NCI-H2107 (cell line): Measurements from ENCODE around the gene ASCL5.

Experiments
- DNase-seq: peaks from one replicate; lab custom pipeline; 2025; lab: John Stamatoyannopoulos, UW

ASCL5 gene

GRCh38 chr1:201136355-201137023 lies 9.5 kb upstream of the ASCL5 start:
- no peak for DNase-seq

DNA sequence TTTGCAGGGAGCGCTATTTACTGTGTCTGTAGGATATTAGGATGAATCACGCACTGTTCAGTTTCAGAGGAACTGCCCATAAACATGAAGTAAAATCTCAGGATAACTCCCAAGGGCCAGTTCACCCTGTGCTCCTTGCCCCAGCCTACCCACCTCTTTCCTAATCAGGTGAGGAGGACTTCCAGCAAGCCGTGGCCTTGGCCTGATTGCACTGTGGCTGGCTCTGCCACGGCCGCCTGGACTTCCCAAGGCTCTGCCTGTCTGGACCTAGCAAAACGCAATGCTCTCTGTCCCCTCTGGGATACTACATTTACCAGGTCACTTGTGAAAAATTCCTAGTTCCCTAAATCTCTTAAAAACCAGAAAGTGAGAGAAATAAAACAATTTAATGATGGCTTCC lies 7.4 kb upstream of the ASCL5 start:
- no peak for DNase-seq

DNA sequence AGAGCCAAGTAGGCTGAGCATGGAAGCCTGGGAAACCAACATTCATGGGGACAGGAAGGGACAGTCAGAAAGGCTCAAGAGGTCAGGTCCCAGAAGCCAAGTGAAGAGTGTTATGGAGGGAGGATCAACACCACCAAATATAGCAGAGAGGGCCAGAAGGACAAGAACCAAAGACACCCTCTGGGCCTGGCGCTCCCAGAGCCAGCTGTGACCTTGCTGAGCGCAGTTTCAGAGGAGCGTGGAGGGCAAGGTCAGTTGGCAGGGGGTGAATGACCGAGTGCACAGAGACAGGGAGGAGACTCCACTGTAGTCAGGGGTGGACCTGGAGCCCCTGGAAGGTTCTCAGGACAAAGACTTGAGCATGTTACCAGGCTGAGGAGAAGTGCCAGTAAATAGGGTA lies 4.4 kb upstream of the ASCL5 start:
- DNase-seq, result no peak

DNA sequence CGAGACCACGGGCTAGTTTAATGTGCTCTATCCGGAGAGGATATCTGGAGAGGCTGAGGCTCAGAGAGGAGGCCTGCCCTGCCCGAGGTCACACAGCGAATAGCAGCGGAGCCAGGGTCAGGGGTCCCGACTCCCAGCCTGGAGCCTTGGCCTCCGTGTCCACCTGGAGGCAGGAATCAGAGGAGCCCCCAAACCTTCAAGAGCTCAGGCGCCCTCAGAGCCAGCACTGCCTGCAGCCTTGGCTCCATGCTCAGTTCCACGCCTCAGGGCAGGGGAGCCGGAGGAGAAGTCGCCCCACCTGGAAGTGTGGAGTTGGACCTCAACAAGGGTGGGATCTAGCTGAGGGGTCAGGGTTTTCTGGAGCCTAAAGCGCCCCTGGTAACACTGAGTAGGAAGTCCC lies 2.0 kb upstream of the ASCL5 start:
- DNase-seq, result no peak

DNA sequence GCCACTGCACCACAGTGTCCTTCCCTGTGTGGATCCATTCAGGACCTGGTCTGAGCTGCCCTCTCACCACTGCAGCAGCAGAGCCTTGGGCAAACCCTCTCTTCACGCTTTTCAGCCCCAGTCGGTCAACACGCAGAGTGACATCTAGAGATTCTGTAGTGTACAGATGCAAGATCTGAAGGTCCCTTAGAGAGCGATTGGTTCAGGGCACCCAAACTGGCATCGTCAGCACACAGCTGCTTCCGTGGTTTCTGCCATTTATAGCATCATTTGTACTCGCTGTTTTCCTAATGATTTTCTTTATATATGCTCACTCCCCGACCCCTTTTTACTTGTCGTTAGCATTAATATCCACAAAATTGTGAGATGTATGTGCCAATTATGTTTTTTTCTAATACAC lies 1.5 kb upstream of the ASCL5 start:
- DNase-seq, result no peak

- DNase-seq, result no peak
Measured at GRCh38 chr1:201127755-201128455, 921 bp upstream of the ASCL5 start.

DNA sequence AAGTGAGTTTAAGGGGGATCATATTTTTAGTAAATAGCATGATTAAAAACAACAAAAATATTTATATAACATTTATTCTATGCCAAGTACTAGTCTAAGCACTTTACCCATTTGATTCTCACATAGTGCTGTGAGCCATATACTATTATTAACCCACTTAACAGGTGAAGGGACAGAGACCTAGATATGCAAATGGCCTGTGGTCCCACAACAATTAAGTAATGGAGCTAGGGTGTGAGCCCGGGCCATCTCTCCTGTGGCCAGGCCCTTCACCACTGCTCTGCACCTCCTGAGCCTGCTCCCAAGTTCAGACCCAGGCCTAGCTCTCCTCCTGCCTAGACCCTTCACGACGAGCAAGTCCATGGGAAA lies 537 bp downstream of the ASCL5 start:
- no peak for DNase-seq

GRCh38 chr1:201125800-201126199 lies 1.2 kb downstream of the ASCL5 start:
- DNase-seq, result no peak

- DNase-seq, result no peak
Measured at GRCh38 chr1:201125019-201125418, 2.0 kb downstream of the ASCL5 start.

- no peak for DNase-seq
Measured at GRCh38 chr1:201123866-201124265, 3.1 kb downstream of the ASCL5 start.

GRCh38 chr1:201122321-201122957 lies 4.5 kb downstream of the ASCL5 start:
- DNase-seq, result no peak

DNA sequence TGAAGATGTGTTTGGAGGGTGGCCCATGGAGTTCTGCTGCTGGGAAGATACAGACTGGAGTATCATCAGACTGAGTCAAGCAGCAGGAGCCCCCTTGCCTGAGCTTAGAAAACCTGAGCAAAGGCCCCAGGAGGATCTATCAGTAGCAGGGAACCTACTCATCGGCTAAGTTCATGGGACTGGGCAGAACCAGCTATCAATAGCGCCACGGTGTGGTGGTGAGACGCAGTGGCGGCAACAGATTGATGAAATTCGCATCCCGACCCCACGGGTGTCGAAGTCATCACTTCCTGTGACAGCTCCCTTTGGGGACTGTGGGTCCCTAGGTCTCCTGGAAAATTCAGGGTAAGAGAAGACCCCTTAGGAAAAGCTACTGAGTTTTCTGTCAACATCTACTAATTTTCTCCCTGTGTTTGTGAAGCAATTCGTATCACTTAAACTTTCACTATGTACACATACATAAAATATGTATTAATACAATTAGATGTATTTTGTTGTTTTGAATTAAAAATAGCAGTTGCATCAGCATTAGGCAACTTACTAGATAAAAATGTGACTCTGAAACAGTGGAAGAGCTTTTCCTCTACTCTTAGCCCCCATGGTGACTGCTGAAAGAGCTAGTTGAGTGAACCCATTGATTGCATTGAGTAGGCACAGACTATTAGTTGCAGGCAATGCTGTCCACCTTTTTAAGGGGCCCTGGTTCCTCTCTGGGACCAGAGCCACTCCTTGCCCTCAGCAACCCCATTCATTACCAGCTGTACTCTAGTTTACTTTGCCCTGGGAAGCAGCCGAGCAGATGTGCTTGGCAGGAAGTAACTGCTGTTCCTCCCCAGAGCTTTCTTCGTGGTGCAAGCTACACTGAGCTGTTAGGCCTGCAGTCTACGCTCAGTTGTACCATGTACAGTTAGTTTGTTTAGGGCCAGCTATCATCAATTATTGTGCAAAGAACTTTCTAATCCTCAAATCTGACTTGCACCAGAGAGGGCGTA lies 7.5 kb downstream of the ASCL5 start:
- no peak for DNase-seq

DNA sequence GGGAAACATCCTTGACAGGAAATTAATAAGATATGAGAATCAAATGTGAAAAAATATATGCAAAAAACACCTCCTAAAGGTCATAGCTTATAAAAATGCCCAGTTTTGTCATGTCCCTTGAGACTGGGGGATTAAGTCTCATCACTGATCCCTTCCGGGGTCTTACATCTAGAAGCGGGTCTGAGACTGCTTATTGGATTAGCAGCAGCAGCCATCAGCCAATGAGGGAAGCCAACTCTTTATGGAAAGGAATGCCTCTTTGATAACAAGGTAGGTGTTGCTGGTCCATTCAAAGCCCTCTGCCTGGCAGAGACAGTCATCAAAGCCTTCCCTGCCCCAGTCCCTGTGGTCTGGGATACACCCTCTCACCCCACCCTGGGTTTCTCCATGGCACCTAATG lies 10.9 kb downstream of the ASCL5 start:
- DNase-seq, result no peak

- no peak for DNase-seq
Measured at GRCh38 chr1:201115390-201115937, 11.5 kb downstream of the ASCL5 start.

- DNase-seq, result peak; percentile 87
Measured at GRCh38 chr1:201114245-201115131, 12.5 kb downstream of the ASCL5 start.

DNA sequence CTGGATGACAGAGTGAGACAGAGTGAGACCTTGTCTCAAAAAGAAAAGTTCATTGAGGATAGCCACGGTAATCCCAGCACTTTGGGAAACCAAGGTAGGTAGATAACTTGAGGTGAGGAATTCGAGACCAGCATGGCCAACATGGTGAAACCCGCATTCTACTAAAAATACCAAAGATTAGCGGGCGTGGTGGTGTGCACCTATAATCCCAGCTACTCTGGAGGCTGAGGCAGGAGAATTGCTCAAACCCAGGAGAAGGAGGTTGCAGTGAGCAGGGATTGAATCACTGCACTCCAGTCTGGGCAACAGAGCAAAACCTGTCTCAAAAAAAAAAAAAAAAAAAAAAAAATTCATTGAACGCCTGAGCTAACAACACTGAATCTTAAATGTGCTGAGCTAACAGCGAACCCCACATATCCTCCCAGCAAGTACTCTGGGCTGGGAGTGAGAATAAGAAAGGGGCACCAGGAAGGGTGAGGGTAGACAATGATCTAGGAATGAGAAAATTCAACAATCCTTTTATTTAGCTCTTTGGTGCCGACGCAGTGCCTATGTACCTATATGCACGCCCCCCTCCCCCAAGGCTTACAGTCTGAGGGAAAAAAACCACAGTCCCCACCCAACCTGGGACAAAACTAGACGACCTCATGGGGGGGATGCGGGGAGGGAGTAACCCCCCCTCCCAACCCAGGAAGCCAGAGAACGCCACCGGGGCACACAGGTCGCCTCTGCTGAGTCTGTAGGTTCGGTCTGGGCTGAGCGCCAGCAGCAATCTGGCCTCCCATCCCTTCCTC lies 13.3 kb downstream of the ASCL5 start:
- no peak for DNase-seq

- DNase-seq, result no peak
Measured at GRCh38 chr1:201112926-201113325, 14.1 kb downstream of the ASCL5 start.

- no peak for DNase-seq
Measured at GRCh38 chr1:201112173-201112731, 14.7 kb downstream of the ASCL5 start, which contains the start of gene CACNA1S. Gene CACNA1S (minus strand): TSS chr1:201112426. CDS start chr1:201112339, 87 bp downstream.

GRCh38 chr1:201111672-201112071 lies 15.3 kb downstream of the ASCL5 start:
- DNase-seq, result no peak

DNA sequence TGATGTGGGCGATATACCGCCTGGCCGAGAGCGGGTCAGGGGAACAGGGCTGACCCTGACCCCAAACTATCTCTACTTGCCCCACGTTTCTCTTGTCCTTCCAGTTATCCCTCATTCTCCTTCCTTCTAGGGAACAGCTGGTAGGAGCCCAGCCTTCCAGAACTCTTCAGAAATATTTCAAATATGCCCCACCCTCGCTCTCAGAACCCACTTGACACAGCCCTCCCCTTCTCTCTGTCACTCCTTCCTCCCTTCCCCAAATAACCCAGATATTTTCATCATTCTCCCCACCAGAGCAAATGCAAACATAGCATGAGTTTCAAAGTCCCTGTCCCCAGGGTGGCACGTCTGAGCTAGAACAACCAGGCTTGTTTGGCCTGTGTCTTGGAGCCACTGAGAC lies 15.8 kb downstream of the ASCL5 start:
- no peak for DNase-seq
